ENCODE results near the gene ATP6V0E2.
A peak's percentile ranks its signal among the peaks of the same experiment; 100 is the strongest.
"Not testable (repeated sequence)": the region's sequence is repeated elsewhere in the genome, so short reads cannot be mapped to it uniquely, and the experiment has no call there.

The ATP6V0E2 gene

DNA sequence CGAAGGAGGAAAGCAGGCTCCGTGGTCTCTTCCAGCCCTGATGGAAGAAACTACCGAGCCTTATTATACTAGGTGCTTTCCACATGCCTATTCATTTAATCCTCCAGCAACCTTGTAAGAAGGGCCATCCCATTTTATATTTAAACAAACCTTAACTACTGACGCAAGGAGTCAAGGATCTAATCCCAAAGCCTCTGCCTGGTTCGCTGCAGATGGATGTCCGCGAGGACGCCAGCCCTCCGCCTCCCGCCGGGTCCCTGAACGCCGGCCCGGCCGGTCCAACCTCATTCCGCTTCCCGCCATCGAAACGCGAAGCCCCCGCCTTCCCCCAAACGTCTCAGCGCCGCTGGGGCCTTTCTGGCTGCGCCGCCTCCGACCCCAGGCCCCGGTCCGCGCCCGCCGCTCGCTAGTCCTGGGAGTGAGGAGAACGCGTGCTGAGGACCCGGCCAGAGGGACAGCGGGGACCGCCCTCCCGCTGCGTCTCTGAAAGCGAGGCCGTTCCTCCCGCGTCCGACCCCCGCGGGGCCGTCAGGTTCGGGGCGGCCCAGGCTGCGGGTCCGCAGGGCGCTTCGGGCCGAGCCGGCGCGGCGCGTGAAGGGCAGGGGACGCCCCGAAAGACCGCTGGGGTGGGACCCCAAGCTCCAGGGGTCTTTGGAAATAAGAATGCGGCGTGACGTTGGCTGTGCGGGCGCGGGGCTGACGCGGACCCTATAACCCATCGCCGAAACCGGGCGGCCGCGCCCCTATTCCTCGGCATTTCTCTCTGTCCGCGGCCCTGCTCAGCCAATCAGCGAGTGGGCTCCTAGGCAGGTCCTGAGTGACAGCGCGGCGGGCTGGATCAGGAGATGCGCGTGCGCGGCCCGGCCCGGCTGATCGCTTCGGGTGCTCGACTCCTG is at the start of gene ATP6V0E2:
Gene ATP6V0E2 (plus strand): TSS at position 896 of the 896 bp plus-strand sequence. CDS start 97 bp downstream, outside the sequence.
- DNase-seq (ENCODE audit: low read depth, low spot score): peak; percentile 62

DNA sequence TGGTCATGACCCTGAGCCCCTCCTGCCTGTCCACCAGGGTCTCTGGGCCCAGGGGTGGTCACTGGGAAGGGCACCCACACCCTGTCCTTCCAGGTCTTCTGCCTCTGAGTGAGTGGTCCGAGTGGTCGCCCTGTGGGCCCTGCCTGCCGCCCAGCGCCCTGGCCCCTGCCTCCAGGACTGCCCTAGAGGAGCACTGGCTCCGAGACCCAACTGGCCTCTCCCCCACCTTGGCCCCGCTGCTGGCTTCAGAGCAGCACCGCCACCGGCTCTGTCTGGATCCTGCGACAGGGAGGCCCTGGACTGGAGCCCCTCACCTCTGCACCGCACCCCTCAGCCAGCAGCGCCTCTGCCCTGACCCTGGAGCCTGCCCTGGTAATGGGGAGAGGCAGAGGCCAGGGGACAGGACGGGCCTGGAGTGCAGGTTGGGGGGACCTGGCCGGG is 49.4 kb upstream of the ATP6V0E2 start:
- no peak for DNase-seq (ENCODE audit: low read depth, low spot score)

DNA sequence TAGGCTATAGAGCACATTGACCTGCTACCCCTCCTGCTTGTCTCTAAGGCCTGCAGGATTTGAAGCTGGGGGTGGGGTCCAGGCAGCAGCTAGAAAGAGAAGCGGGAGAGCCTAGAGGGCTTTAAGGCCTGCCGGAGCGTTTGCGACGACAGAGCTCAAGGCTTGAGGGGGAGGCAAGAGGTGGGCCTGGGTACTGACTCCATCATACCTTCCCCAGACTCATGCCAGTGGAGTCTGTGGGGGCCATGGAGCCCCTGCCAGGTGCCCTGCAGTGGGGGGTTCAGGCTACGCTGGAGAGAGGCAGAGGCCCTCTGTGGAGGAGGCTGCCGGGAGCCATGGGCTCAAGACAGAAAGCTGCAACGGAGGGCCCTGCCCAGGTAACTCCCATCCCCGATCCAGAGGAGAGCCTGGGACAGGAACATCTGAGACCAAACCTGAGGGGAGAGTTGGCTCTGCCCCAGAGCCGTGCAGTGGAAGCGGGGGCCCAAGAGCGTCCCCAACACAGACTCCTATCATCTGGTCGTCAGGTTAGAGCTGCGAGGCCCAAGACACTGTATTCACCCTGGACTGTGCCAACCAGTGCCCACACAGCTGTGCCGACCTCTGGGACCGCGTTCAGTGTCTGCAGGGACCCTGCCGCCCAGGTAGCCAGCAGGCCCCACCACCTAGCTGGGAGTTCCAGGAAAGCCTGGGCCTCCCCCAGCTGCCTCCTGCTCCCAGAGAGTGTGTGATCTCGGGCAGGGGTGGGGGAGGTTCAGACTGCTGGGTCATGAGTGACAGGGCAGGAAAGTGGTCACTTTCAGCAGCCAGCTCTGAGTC is 48.8 kb upstream of the ATP6V0E2 start:
- no peak for DNase-seq (ENCODE audit: low read depth, low spot score)

DNA sequence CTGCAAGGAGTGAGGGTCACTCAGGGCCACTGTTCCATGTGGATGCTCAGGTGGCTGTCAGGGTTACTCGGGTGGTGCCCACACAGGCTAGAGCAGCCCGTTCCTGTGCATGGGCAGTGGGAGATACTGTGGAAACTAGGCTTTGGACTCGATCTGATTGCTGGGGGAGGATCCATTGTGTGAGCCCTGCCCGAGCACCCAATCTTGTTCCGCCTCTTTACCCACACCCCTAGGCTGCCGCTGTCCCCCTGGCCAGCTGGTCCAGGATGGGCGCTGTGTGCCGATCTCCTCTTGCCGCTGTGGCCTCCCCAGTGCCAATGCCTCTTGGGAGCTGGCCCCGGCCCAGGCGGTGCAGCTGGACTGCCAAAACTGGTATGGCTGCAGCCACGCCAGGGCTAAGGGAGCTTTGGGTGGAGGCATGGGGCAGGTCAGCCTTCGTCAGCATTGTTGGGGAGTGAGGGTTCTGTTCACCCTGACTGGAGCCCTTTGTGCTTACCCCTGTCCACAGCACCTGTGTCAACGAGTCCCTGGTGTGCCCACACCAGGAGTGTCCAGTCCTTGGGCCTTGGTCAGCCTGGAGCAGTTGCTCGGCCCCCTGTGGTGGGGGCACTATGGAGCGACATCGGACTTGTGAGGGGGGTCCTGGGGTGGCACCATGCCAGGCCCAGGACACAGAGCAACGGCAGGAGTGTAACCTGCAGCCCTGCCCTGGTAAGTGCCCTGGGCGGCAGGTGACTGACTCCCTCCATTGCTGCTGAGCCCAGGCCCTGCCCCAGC is 48.0 kb upstream of the ATP6V0E2 start:
- DNase-seq (ENCODE audit: low read depth, low spot score): no peak

DNA sequence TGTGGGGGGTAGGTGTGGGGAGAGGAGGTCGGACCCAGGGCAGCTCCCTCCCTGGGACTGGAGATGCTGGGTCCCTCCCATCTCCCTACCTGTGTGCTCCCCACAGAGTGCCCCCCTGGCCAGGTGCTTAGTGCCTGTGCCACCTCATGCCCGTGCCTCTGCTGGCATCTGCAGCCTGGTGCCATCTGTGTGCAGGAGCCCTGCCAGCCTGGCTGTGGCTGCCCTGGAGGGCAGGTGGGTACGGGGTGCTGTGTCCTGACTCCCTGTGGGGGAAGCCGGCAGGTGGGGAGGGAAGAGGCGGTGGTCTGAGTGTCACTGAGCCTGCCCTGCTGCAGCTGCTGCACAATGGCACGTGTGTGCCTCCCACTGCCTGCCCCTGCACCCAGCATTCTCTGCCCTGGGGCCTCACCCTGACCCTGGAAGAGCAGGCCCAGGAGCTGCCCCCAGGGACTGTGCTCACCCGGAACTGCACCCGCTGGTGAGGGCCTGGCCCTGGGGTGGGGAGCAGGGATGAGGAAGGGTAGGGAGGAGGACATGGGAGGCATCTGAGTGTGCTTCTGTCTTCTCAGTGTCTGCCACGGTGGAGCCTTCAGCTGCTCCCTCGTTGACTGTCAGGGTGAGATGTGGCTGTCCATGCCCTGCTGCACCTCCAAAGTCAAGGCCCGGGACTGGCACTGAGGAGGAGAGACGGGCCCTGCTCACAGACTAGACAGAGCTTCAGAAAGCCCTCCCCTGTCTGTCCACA is 47.3 kb upstream of the ATP6V0E2 start:
- DNase-seq (ENCODE audit: low read depth, low spot score): no peak

GRCh38 chr7:149827089-149827981 is 46.4 kb upstream of the ATP6V0E2 start:
- DNase-seq (ENCODE audit: low read depth, low spot score): no peak

DNA sequence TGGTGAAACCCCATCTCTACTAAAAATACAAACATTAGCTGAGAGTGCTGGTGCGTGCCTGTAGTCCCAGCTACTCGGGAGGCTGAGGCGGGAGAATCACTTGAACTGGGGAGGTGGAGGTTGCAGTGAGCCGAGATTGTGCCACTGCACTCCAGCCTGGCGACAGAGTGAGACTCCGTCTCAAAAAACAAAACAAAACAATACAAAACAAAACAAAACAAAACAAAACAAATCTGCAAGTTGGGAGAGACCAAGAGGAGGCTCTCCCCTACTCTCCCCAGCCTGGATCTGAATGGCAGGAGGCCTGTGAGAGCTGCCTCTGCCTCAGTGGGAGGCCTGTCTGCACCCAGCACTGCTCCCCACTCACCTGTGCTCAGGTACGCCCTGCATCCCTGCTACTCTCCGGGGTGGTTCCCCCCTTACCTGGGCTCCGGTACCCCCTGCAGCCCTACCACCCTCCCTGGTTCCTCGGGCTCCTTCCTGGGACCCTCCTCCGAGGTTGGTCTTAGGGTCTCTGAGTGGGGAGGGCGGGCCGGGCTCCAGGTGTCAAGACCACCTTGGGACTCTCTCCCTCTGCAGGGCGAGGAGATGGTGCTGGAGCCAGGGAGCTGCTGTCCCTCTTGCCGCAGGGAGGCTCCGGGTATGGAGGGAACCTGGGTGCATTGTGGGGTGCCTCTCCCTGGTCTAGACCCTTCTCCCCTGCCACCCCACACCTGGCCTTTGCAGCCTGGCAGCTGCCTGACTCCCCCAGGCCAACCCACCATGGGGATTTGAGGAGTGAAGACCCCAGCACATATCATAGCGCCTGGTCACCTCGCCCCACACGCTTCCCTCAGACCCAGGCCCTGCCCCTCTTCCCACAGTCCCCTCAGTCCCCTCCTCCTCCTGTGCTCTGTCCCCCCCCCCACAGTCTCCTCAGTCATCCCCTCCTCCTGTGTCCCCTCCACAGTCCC is 45.1 kb upstream of the ATP6V0E2 start:
- DNase-seq (ENCODE audit: low read depth, low spot score): no peak

DNA sequence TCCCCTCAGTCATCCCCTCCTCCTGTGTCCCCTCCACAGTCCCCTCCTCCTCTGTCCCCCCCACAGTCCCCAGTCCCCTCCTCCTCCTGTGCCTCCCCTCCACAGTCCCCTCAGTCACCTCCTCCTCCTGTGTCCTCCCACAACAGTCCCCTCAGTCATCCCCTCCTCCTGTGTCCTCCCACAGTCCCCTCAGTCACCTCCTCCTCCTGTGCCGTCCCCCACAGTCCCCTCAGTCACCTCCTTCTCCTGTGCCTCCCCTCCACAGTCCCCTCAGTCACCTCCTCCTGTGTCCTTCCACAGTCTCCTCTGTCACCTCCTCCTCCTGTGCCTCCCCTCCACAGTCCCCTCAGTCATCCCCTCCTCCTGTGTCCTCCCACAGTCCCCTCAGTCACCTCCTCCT is 43.2 kb upstream of the ATP6V0E2 start:
- DNase-seq (ENCODE audit: low read depth, low spot score): not testable (repeated sequence)

GRCh38 chr7:149830997-149831740 is 42.6 kb upstream of the ATP6V0E2 start:
- DNase-seq (ENCODE audit: low read depth, low spot score): no peak

- no peak for DNase-seq (ENCODE audit: low read depth, low spot score)
Measured at GRCh38 chr7:149831741-149832219, 42.0 kb upstream of the ATP6V0E2 start.

DNA sequence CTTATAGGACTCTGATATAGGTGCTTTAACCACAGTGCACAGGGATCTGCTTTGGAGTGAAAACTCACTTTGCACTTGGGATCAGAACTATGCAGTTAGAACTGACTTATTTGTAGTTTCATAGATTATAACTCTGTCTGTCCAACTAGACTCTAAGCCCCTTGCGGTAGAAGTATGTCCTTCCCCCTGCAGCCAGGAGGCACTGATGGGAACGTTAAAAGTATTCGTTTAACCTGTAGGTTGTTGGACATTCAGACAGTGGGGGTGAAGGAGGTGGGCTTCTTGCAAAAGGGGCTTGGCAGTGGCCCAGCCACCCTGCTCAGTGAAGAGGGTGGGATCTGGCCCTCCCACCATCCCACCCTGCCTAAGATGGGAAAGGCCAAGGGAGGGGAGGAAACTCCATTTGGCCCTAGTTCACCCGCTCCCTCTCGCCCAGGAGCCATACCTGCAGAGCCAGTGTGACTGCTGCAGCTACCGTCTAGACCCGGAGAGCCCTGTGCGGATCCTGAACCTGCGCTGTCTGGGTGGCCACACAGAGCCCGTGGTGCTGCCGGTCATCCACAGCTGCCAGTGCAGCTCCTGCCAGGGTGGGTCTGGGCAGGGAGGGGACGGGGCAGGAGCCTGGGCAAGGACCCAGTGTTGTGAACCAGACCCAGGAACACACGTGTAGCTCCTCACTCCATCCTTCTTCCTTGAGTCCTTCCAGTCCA is 41.3 kb upstream of the ATP6V0E2 start:
- no peak for DNase-seq (ENCODE audit: low read depth, low spot score)

DNA sequence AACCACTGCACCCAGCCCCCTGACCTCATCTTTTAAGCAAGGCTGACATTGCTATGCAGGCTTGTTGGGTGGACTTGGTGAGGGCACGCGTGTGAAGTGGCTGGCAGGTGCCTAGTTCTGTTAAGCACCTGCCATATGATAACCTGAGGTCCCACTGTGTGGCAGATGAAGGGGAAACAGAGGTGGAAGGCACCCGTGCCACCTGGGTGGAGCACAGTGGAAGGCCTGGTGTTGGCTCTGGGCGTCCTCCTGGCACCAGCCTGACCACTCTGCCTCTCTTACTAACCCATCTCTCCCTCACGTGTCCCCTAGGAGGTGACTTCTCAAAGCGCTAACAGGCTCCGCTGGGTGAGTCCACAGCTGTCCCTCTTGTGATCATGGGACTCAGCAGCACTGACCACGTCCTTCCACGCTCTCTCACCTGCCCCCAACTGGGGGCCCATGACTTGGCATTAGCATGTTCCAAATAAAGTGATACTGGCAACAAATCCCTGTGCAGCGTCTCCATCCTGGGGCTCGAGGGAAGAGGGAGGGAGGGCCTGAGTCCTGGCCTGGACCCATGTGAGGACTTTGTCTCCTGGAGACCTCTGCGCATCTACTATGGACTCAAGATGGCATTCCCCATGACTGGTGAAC is 40.2 kb upstream of the ATP6V0E2 start:
- DNase-seq (ENCODE audit: low read depth, low spot score): no peak

GRCh38 chr7:149834601-149835000 is 39.2 kb upstream of the ATP6V0E2 start:
- no peak for DNase-seq (ENCODE audit: low read depth, low spot score)

DNA sequence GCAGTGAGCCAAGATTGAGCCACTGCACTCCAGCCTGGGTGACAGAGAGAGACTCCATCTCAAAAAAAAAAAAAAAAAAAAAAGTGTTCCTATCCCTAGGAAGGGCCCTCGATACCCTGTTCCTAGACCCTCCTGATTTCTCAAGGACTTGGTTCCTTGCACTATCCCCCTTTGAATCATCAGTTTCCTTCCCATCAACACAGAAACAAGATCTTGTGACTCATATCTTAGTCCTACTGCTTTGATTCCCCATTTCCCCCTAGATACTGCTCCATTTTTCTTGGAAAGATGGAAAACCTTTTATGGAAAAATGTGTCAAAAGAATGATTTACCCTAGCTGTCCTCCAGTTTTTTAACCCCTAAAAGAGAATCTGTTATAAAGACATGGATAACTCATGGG is 37.3 kb upstream of the ATP6V0E2 start:
- DNase-seq (ENCODE audit: low read depth, low spot score): no peak

DNA sequence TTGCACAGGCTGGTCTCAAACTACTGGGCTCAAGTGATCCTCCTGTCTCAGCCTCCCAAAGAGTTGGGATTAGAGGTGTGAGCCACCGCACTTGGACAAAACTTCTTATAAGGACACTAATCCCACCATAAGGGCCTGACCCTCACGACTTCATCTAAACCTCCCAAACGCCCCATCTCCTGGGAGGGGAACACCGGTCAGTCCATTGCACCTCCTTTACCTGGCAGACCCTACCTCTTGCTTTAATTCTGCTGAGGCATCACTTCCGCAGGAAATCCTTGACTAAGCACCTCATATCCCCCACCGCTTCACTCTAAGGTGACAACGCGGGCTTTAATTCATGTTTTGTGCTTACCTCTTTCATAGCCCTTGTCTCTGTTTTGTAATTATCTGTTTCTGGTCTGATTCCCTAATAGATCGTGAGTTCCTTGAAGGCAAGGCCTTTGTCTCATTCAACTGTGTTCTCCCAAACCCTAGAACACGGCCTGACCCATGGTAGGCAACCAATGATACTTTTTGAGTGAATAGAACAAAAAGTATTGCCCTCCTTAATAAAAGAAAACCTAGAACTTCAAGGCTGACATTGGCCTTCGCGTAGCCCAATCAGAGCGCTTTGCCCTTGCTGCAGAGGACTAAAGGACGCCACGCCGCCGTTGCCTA is 36.1 kb upstream of the ATP6V0E2 start:
- DNase-seq (ENCODE audit: low read depth, low spot score): no peak

All from smooth muscle cell of the brain vasculature (primary cell).